MM.1S (cell line): ENCODE results near the gene AMFR.

Experiments
- DNase-seq: peaks from one replicate; pipeline ENCODE4 v3.0.0-alpha.2; 2015
- H2AFZ ChIP-seq: fragments of 300-600 bp; sonication (generic); 2 replicates; pipeline ENCODE4 v1.6.0; 2016; ENCODE audit warnings: antibody characterized with exemption, low read length
- H3F3A ChIP-seq: fragments of 300-600 bp; sonication (generic); 2 replicates; pipeline ENCODE4 v1.6.1; 2016; ENCODE audit warnings: mild to moderate bottlenecking, antibody characterized with exemption, low read length, moderate library complexity, mixed read lengths; ENCODE audit not compliant: insufficient read depth
- H3K27ac ChIP-seq: fragments of 300-600 bp; sonication (generic); 2 replicates; pipeline ENCODE4 v1.5.1; 2016; ENCODE audit warnings: mild to moderate bottlenecking, low read length
- H3K27me3 ChIP-seq: fragments of 300-600 bp; sonication (generic); replicated peaks from 2 replicates; pipeline ENCODE4 v1.6.0; 2016; ENCODE audit warnings: low read length; ENCODE audit not compliant: insufficient read depth
- H3K36me3 ChIP-seq: fragments of 300-600 bp; sonication (generic); replicated peaks from 2 replicates; pipeline ENCODE4 v1.6.1; 2016; ENCODE audit warnings: mild to moderate bottlenecking, low read length, mixed read lengths; ENCODE audit not compliant: insufficient read depth
- H3K4me1 ChIP-seq: fragments of 300-600 bp; sonication (generic); 2 replicates; pipeline ENCODE4 v1.6.1; 2016; ENCODE audit warnings: low read length, mixed read lengths
- H3K4me2 ChIP-seq: fragments of 300-600 bp; sonication (generic); 2 replicates; pipeline ENCODE4 v1.6.0; 2016; ENCODE audit warnings: low read depth, low read length
- H3K4me3 ChIP-seq: fragments of 300-600 bp; sonication (generic); 2 replicates; pipeline ENCODE4 v1.5.1; 2016; ENCODE audit warnings: low read length, mixed read lengths
- H3K79me2 ChIP-seq: fragments of 300-600 bp; sonication (generic); 2 replicates; pipeline ENCODE4 v1.6.1; 2016; ENCODE audit warnings: mixed run types, low read length, mixed read lengths
- H3K9ac ChIP-seq: fragments of 300-600 bp; sonication (generic); 2 replicates; pipeline ENCODE4 v1.6.1; 2016; ENCODE audit warnings: low read length, mixed read lengths
- H3K9me2 ChIP-seq: fragments of 300-600 bp; sonication (generic); replicated peaks from 2 replicates; pipeline ENCODE4 v1.6.1; 2016; ENCODE audit warnings: mild to moderate bottlenecking, low read length, mixed read lengths; ENCODE audit not compliant: insufficient read depth
- H3K9me3 ChIP-seq: fragments of 300-600 bp; sonication (generic); replicated peaks from 2 replicates; pipeline ENCODE4 v1.6.1; 2016; ENCODE audit warnings: mild to moderate bottlenecking, low read length, mixed read lengths; ENCODE audit not compliant: insufficient read depth
- H4K20me1 ChIP-seq: fragments of 300-600 bp; sonication (generic); 2 replicates; pipeline ENCODE4 v1.6.1; 2016; ENCODE audit warnings: mild to moderate bottlenecking, low read length, moderate library complexity, mixed read lengths; ENCODE audit not compliant: insufficient read depth
- CTCF ChIP-seq: fragments of 300-600 bp; sonication (generic); IDR thresholded peaks from 2 replicates; pipeline ENCODE4 v1.5.1; 2016; ENCODE audit warnings: antibody characterized with exemption, low read length, mixed read lengths
- EZH2 ChIP-seq: fragments of 300-600 bp; sonication (generic); optimal IDR thresholded peaks from 2 replicates; pipeline ENCODE3; 2017; ENCODE audit warnings: low read depth, mild to moderate bottlenecking, antibody characterized with exemption, low read length, mixed read lengths
- EZH2phosphoT487 ChIP-seq: fragments of 300-600 bp; sonication (generic); IDR thresholded peaks from 2 replicates; pipeline ENCODE4 v1.6.1; 2018; ENCODE audit warnings: antibody characterized with exemption, low read length

Gene AMFR

GRCh38 chr16:56341656-56342399 lies 83.5 kb downstream of the AMFR start:
- Histone ChIP-seq H3K4me1 (no peaks in the 10 kb centered on the region), H3K4me2 (no peak overlapping the region), H3K79me2 (no peaks in the 10 kb centered on the region), H3K9me3 (no peaks in the 10 kb centered on the region), H3K9me2 (no peaks in the 10 kb centered on the region), H3K9ac (no peak overlapping the region), H2AFZ (no peak overlapping the region), H3K27me3 (peaks cover 32% of the 10 kb centered on the region; the same call in 1 of the 2 replicates), H3K36me3 (no peaks in the 10 kb centered on the region), H4K20me1 (no peaks in the 10 kb centered on the region), H3K27ac (no peak overlapping the region), H3F3A (no peaks in the 10 kb centered on the region), H3K4me3 (no peak overlapping the region)
- TF ChIP-seq CTCF = no peak
- TF ChIP-seq EZH2 = no peak
- TF ChIP-seq EZH2phosphoT487 = no peak
- DNase-seq = no peak

DNA sequence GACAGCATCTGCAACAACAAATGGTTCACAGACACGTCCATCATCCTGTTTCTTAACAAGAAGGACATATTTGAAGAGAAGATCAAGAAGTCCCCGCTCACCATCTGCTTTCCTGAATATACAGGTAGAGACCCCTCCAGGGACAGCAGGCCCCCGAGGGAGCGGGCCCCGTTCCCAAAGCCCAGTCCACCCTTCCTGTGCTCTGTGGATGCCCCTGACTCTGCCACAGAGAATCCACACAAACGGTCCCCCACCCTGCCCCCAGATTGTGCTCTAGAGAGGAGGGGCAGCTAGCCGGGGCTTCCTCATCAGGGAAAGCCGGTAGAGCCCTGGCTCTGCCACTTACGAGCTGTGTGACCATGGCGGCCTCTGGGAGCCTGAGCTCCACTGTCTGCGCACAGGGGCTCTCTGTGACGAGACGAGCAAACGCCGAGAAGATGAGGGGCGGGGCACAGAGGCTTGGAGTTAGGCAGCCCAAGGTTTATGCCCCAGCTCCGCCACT lies 84.4 kb downstream of the AMFR start:
- DNase-seq = no peak
- no peaks in the 10 kb centered on the region for H3K79me2 ChIP-seq
- H3F3A ChIP-seq = no peaks in the 10 kb centered on the region
- no peak for TF ChIP-seq EZH2phosphoT487
- no peak for TF ChIP-seq EZH2
- TF ChIP-seq CTCF = no peak
- H2AFZ ChIP-seq = no peak overlapping the region
- no peaks in the 10 kb centered on the region for H3K4me1 ChIP-seq
- no peak overlapping the region for H3K4me3 ChIP-seq
- H3K9me2 ChIP-seq = no peaks in the 10 kb centered on the region
- H3K27me3 ChIP-seq = peaks cover 38% of the 10 kb centered on the region; the same call in 1 of the 2 replicates
- no peaks in the 10 kb centered on the region for H3K36me3 ChIP-seq
- no peaks in the 10 kb centered on the region for H3K9me3 ChIP-seq
- no peak overlapping the region for H3K4me2 ChIP-seq
- no peak overlapping the region for H3K27ac ChIP-seq
- no peak overlapping the region for H3K9ac ChIP-seq
- no peaks in the 10 kb centered on the region for H4K20me1 ChIP-seq

DNA sequence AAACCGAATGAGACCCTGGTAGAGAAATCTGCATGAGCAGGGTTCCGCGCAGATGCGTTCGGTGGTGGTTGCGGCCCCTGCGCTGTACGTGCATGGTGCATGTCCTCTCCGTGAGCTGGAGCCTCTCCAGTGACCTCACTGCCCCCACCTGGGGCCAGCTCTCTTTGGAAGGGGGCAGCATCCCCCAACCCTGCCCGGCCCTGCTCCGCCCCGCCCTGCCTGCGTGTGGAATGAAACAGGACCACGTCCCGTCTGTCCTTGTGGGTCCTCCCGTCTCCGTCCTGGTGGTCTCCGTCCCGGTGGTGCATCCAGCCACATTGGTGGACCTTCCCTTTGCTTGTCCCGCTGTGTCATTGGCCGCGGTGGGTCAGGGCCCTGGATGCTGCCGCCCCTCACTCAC lies 84.9 kb downstream of the AMFR start:
- DNase-seq = no peak
- H3F3A ChIP-seq = no peaks in the 10 kb centered on the region
- no peaks in the 10 kb centered on the region for H3K79me2 ChIP-seq
- no peak overlapping the region for H2AFZ ChIP-seq
- no peak overlapping the region for H3K27ac ChIP-seq
- H3K4me3 ChIP-seq = no peak overlapping the region
- no peaks in the 10 kb centered on the region for H4K20me1 ChIP-seq
- H3K4me1 ChIP-seq = no peaks in the 10 kb centered on the region
- H3K9me2 ChIP-seq = no peaks in the 10 kb centered on the region
- no peak overlapping the region for H3K4me2 ChIP-seq
- H3K36me3 ChIP-seq = no peaks in the 10 kb centered on the region
- H3K9me3 ChIP-seq = no peaks in the 10 kb centered on the region
- H3K27me3 ChIP-seq = peaks cover 38% of the 10 kb centered on the region; the same call in 1 of the 2 replicates
- H3K9ac ChIP-seq = no peak overlapping the region
- no peak for TF ChIP-seq CTCF
- TF ChIP-seq EZH2phosphoT487 = no peak
- TF ChIP-seq EZH2 = no peak
